GM19324 (cell line): ENCODE results near the gene TIMM17B.

Experiments used
- ATAC-seq: cut with Tn5 transposase; IDR thresholded peaks from one replicate; pipeline ENCODE4 v1.9.1; 2021; ENCODE audit warnings: mild to moderate bottlenecking, moderate library complexity; ENCODE audit not compliant: unreplicated experiment, low FRiP score

Gene TIMM17B

DNA sequence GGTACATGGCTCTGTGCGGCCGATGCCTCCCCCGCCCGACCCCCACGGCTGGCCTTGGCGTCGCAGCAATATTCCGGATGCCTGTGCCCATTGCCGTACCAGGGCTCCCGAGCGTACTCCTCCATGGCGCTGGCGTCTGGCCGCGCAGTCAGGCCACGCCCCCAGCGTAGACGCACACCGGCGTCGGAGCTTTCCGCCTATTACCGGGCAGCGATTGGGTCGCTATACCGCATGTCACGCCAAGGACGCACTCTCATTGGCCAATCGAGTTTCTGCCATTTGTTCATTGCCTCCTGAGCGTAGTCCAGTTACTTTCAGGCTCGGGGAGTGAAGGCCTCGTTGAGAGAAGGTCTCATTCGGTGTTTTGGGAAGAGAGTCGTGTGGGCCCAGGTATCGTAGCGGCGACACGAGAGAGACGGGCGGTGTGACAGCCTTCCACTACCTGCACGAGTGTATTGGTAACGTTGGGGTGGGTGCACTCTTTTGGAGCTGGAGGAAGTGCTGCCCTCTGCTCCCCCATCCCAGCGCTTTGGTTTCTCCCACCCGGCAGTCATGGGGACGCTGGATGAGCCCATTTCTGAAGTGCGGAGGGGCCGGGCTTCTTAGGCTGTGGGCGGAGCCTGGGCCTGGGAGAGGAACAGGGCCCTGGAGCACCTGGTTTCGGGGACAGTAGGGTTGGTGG, at the start of gene TIMM17B, which contains the start of gene PQBP1:
Gene TIMM17B (minus strand): TSS at position 144 of the 682 bp plus-strand sequence. CDS start 19 bp downstream, at position 125.
Gene PQBP1 (plus strand): TSS at position 306 of the 682 bp plus-strand sequence. CDS start 580 bp downstream, outside the sequence.
- ATAC-seq = peak; percentile 81

- ATAC-seq = no peak
Observed at GRCh38 chrX:48945517-48946348, 48.2 kb upstream of the TIMM17B start.

DNA sequence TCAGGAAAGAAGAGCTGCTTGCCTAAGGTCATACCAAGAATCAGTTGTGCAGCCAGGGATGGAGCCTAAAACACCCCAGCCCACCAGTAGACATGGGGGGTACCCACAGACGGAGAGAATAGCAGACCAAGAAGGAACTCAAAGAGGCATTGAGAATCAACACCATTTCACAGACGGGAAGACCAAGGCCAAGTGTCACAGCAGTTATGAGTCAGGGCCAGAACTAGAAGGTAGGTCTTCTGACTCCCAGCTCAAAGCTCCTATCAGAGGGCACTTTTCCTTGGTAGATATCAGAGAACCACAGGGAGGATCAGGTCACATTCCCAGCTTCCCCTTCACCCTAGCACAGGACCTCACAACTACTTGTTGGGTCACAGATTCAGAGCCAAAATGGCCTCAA, 45.3 kb upstream of the TIMM17B start:
- ATAC-seq = no peak

DNA sequence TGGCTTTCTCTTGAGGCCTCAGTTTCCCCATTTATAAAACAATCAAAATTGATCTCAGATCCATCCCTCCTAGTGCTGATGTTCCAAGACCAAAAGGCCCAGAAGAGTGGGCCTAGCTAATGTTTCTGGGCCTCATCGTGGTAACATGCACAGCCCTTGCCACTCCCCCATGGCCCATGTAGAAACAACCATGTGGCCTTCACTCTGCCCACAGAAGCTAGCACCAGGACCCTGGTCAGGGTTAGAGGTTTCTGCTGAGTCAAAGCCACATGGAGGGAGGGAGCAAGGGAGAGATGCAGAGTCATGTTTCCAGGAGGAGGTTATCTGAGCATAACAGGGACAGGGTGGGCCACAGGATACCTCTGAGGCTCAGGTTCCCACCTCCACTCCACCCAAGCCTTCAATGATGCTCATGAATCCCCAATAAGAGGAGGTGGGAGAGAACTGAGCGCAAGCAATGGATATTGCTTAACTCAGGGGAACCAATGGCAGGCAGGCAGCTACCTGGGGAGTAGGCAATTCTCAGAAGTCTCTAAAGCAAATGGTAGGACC, 42.9 kb upstream of the TIMM17B start:
- no peak for ATAC-seq

- ATAC-seq = no peak
Observed at GRCh38 chrX:48939524-48940228, 42.1 kb upstream of the TIMM17B start.

- ATAC-seq = peak; percentile 59
Observed at GRCh38 chrX:48938721-48939425, 41.3 kb upstream of the TIMM17B start.

DNA sequence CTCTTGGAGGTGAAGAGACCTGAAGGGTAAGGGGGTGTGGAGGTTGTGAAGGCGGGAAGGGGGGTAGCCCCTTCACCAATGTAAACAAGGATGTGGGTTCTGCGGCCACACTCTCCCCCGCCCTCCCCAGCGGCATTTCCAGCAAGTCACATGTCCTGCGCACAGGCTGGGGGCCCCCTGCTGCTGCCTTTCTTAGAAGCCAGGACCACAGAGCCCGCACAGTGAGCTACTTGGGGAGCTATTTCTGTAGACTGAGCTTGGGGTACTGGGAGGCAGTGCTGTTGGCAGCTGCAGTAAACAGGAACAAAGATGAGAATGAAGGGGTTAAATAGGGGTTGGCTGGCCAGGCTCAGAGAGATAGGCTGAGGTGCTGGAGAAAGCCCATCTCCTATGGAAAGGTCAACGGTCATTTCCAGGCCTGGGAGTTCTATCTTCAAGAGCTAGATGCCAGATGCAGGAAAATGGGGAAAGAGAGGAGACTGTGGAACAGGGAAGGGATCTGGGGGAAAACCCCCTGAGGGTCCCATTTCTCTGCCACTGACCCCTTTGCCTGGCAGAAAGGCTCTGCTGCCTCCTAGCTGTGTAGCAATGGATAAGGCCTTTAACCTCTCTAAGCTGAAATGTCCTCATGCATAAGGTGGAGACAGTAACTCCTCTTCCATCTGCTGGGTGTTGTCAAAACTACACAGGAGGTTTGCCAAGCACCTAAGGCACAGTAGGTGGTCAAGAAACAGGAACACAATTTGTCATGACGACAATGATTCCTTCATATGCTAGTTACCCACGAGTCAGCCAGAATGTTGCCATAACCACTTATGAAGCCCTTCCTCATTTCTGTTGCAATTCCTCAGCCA, 39.7 kb upstream of the TIMM17B start:
- ATAC-seq = peak; percentile 67

- no peak for ATAC-seq
Observed at GRCh38 chrX:48936429-48937053, 39.0 kb upstream of the TIMM17B start.

GRCh38 chrX:48935301-48935670, 37.7 kb upstream of the TIMM17B start:
- ATAC-seq = no peak

DNA sequence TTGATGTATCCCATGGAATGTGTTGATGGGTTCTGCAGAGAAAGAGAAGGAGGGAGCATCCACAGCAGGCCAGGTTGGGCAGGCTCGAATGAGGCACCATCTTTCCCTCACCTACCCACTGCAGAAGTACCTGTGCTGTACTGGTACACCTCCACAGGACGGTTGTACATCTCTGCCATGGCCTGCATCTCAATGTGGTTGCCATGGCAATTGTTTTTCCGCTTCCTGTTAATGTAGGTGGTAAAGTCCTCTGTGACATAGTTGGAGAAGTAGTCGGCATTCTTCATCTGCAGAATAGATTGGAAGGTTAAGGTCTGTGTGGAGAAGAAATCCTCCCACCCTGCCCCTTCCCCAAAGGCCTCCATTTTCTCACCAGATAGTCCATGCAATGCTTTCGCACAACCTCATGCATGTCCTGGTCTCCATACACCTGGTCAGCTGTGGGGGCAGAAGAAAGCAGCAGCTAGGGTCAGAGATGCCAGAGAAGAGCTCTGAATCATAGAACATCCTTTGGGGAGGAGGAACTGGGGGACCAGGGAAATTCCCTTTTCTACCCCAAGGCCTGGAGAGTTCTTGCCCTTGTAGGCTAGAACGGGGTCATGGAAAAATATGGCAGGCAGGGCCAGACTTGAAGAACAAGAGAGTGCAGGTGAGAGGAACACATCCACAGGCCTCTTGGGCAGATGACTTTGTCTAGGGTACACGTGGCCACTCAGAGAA, 37.2 kb upstream of the TIMM17B start:
- ATAC-seq = no peak

DNA sequence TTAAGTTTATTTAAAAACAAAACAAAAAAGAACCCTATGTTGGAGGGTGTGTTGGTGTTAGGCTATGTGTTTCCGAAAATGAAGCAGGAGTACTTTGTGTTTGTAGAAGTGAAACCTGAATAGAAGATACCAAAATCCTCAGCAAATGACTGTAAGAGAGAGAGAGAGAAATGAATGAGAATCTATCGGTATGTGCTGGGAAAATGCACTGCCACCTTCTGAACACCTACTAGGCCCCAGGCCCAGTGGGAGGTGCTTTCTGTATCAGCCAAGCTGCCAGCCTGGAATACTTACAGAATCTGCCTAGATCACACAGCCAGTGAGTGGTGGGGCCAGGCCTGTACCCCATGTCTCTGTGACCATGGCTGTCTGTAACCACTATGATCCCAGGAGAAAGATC, 36.2 kb upstream of the TIMM17B start:
- no peak for ATAC-seq

- ATAC-seq = no peak
Observed at GRCh38 chrX:48927736-48928382, 30.3 kb upstream of the TIMM17B start.

GRCh38 chrX:48927123-48927522, 29.6 kb upstream of the TIMM17B start:
- ATAC-seq = no peak

GRCh38 chrX:48924270-48924669, 26.7 kb upstream of the TIMM17B start:
- no peak for ATAC-seq

GRCh38 chrX:48923771-48924170, 26.2 kb upstream of the TIMM17B start:
- no peak for ATAC-seq

GRCh38 chrX:48920718-48921104, 23.1 kb upstream of the TIMM17B start:
- ATAC-seq = no peak

DNA sequence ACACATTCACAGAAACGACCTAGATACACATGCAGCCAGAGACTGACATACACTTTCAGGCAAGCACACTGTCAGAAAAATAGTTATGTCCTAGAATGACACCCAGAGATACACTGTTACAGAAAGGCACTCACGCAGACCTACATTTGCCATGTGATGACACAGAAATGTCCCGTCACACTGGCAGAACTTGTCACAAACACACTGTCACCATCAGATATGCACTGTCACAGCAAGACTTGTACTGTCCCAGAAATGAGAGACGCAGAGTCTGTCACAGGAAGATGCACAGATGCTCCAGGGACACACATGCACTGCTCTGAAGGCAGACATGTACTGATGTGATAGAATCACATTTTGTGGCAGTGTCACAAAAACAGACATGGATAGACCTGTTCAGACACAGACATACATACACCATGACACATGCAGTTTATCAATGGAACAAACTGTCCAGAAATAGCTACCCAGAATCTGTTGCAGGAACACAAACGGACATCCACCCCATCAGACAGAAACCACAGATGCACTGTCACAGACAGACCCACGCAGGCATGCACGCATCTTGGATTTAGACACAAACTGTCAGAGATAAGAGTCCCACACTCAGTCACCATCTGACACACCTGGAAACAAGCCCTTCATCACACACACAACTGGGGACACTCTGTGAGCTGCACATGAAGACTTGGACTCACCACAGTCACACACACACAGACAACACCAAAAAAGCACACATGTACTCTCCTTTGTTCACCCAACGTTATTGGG, 22.6 kb upstream of the TIMM17B start:
- ATAC-seq = no peak
